Measurements from ENCODE around the gene SRSF6. TPM values are rescaled to one million over a fixed set of nuclear protein-coding genes. Genes with fewer than 3 reads are reported as not detected.
"Not testable (repeated sequence)": the region's sequence is repeated elsewhere in the genome, so short reads cannot be mapped to it uniquely, and the experiment has no call there.

Gene SRSF6
- total RNA-seq, 1 donor from 2014 or later, result 207 TPM

- no peaks in the 10 kb centered on the region for H3K9me3 Mint-ChIP-seq
- DNase-seq (ENCODE audit: low spot score), result no peak
- H3K4me1 Mint-ChIP-seq (ENCODE audit: low read depth), result no peaks in the 10 kb centered on the region
- H3K27me3 Mint-ChIP-seq (ENCODE audit: insufficient read depth), result peaks cover 17% of the 10 kb centered on the region
- no peak overlapping the region for H3K4me3 Mint-ChIP-seq
- H3K36me3 Mint-ChIP-seq (ENCODE audit: low read depth), result no peaks in the 10 kb centered on the region
- no peak overlapping the region for H3K27ac Mint-ChIP-seq
- intact Hi-C loops (cut with micrococcal nuclease), result no loop called here
Observed at GRCh38 chr20:43433250-43433854, 24.3 kb upstream of the SRSF6 start.

GRCh38 chr20:43434565-43434964 is 23.1 kb upstream of the SRSF6 start:
- intact Hi-C loops (cut with micrococcal nuclease), result no loop called here
- no peak overlapping the region for H3K4me3 Mint-ChIP-seq
- no peak overlapping the region for H3K27ac Mint-ChIP-seq
- no peaks in the 10 kb centered on the region for H3K9me3 Mint-ChIP-seq
- H3K4me1 Mint-ChIP-seq (ENCODE audit: low read depth), result no peaks in the 10 kb centered on the region
- H3K27me3 Mint-ChIP-seq (ENCODE audit: insufficient read depth), result peaks cover 17% of the 10 kb centered on the region
- no peaks in the 10 kb centered on the region for H3K36me3 Mint-ChIP-seq (ENCODE audit: low read depth)
- no peak for DNase-seq (ENCODE audit: low spot score)

- DNase-seq (ENCODE audit: low spot score), result no peak
- H3K4me1 Mint-ChIP-seq (ENCODE audit: low read depth), result no peaks in the 10 kb centered on the region
- H3K4me3 Mint-ChIP-seq, result no peak overlapping the region
- H3K9me3 Mint-ChIP-seq, result no peaks in the 10 kb centered on the region
- H3K36me3 Mint-ChIP-seq (ENCODE audit: low read depth), result no peaks in the 10 kb centered on the region
- H3K27ac Mint-ChIP-seq, result no peak overlapping the region
- H3K27me3 Mint-ChIP-seq (ENCODE audit: insufficient read depth), result peaks cover 6% of the 10 kb centered on the region
- intact Hi-C loops (cut with micrococcal nuclease), result no loop called here
Observed at GRCh38 chr20:43438578-43439316, 18.9 kb upstream of the SRSF6 start.

- H3K4me1 Mint-ChIP-seq (ENCODE audit: low read depth), result no peaks in the 10 kb centered on the region
- no peaks in the 10 kb centered on the region for H3K9me3 Mint-ChIP-seq
- H3K27ac Mint-ChIP-seq, result no peak overlapping the region
- H3K36me3 Mint-ChIP-seq (ENCODE audit: low read depth), result no peaks in the 10 kb centered on the region
- intact Hi-C loops (cut with micrococcal nuclease), result no loop called here
- no peak overlapping the region for H3K4me3 Mint-ChIP-seq
- H3K27me3 Mint-ChIP-seq (ENCODE audit: insufficient read depth), result no peaks in the 10 kb centered on the region
- DNase-seq (ENCODE audit: low spot score), result no peak
Observed at GRCh38 chr20:43440531-43440930, 17.2 kb upstream of the SRSF6 start.

GRCh38 chr20:43442282-43442880 is 15.3 kb upstream of the SRSF6 start:
- Mint-ChIP-seq H3K36me3 (ENCODE audit: low read depth) (no peaks in the 10 kb centered on the region), H3K4me1 (ENCODE audit: low read depth) (no peaks in the 10 kb centered on the region), H3K4me3 (no peak overlapping the region), H3K27me3 (ENCODE audit: insufficient read depth) (no peaks in the 10 kb centered on the region), H3K9me3 (no peaks in the 10 kb centered on the region), H3K27ac (no peak overlapping the region)
- intact Hi-C loops (cut with micrococcal nuclease), result no loop called here
- DNase-seq (ENCODE audit: low spot score), result no peak

GRCh38 chr20:43444107-43444506 is 13.6 kb upstream of the SRSF6 start:
- H3K9me3 Mint-ChIP-seq, result no peaks in the 10 kb centered on the region

GRCh38 chr20:43446361-43446879 is 11.3 kb upstream of the SRSF6 start:
- no peak for DNase-seq (ENCODE audit: low spot score)
- Mint-ChIP-seq H3K4me3 (no peak overlapping the region), H3K27ac (no peak overlapping the region), H3K4me1 (ENCODE audit: low read depth) (peaks cover 3% of the 10 kb centered on the region), H3K36me3 (ENCODE audit: low read depth) (no peaks in the 10 kb centered on the region), H3K27me3 (ENCODE audit: insufficient read depth) (peaks cover 19% of the 10 kb centered on the region), H3K9me3 (no peaks in the 10 kb centered on the region)
- intact Hi-C loops (cut with micrococcal nuclease), result no loop called here

More at GRCh38 chr20:43444107-43444506, 13.6 kb upstream of the SRSF6 start:
- H3K27ac Mint-ChIP-seq, result no peak overlapping the region
- DNase-seq (ENCODE audit: low spot score), result no peak
- peaks cover 7% of the 10 kb centered on the region for H3K27me3 Mint-ChIP-seq (ENCODE audit: insufficient read depth)
- intact Hi-C loops (cut with micrococcal nuclease), result no loop called here
- H3K4me3 Mint-ChIP-seq, result no peak overlapping the region
- H3K4me1 Mint-ChIP-seq (ENCODE audit: low read depth), result peaks cover 3% of the 10 kb centered on the region
- no peaks in the 10 kb centered on the region for H3K36me3 Mint-ChIP-seq (ENCODE audit: low read depth)

GRCh38 chr20:43448431-43448747 is 9.3 kb upstream of the SRSF6 start:
- not testable (repeated sequence) for H3K27ac Mint-ChIP-seq; H3K4me1 Mint-ChIP-seq (ENCODE audit: low read depth); H3K9me3 Mint-ChIP-seq; DNase-seq (ENCODE audit: low spot score); H3K4me3 Mint-ChIP-seq; H3K36me3 Mint-ChIP-seq (ENCODE audit: low read depth)
- peaks cover 26% of the 10 kb centered on the region for H3K27me3 Mint-ChIP-seq (ENCODE audit: insufficient read depth)
- intact Hi-C loops (cut with micrococcal nuclease), result loop anchor here (2.0 kb wide), 1 partner anchor 302 kb away; no protein-coding TSS in a partner anchor

GRCh38 chr20:43448748-43449535 is 8.8 kb upstream of the SRSF6 start:
- Mint-ChIP-seq H3K27me3 (ENCODE audit: insufficient read depth) (peaks cover 29% of the 10 kb centered on the region), H3K4me3 (no peak overlapping the region), H3K4me1 (ENCODE audit: low read depth) (peaks cover 3% of the 10 kb centered on the region), H3K36me3 (ENCODE audit: low read depth) (no peaks in the 10 kb centered on the region), H3K27ac (no peak overlapping the region), H3K9me3 (no peaks in the 10 kb centered on the region)
- DNase-seq (ENCODE audit: low spot score), result peak; percentile 20
- intact Hi-C loops (cut with micrococcal nuclease), result loop anchor here (1.0 to 2.0 kb wide), 7 partner anchors 8 to 741 kb away; partner anchors contain the start of gene SRSF6

- intact Hi-C loops (cut with micrococcal nuclease), result no loop called here
- Mint-ChIP-seq H3K36me3 (ENCODE audit: low read depth) (no peaks in the 10 kb centered on the region), H3K27me3 (ENCODE audit: insufficient read depth) (peaks cover 39% of the 10 kb centered on the region), H3K27ac (no peak overlapping the region), H3K9me3 (no peaks in the 10 kb centered on the region), H3K4me3 (no peak overlapping the region), H3K4me1 (ENCODE audit: low read depth) (peaks cover 3% of the 10 kb centered on the region)
- DNase-seq (ENCODE audit: low spot score), result no peak
Observed at GRCh38 chr20:43450841-43451799, 6.6 kb upstream of the SRSF6 start.

GRCh38 chr20:43452404-43453126 is 5.1 kb upstream of the SRSF6 start:
- intact Hi-C loops (cut with micrococcal nuclease), result no loop called here
- H3K36me3 Mint-ChIP-seq (ENCODE audit: low read depth), result no peaks in the 10 kb centered on the region
- H3K27ac Mint-ChIP-seq, result no peak overlapping the region
- DNase-seq (ENCODE audit: low spot score), result no peak
- H3K4me1 Mint-ChIP-seq (ENCODE audit: low read depth), result peaks cover 11% of the 10 kb centered on the region
- no peaks in the 10 kb centered on the region for H3K9me3 Mint-ChIP-seq
- H3K4me3 Mint-ChIP-seq, result no peak overlapping the region
- peaks cover 39% of the 10 kb centered on the region for H3K27me3 Mint-ChIP-seq (ENCODE audit: insufficient read depth)

Data from activated T-helper 1 cell treated with anti-CD3 and anti-CD28 coated beads, Interleukin-12 subunit alpha, Interleukin-12 subunit beta, Interleukin-2, Interleukin-4 antibody, amounts not matched to agents 30 ng/mL and 10 ng/mL and 1 ng/mL, durations not matched to agents 14 hours and 24 hours and 36 hours (primary cell).